ENCODE results near the gene L3MBTL2. TPM values are rescaled to one million over a fixed set of nuclear protein-coding genes. Genes with fewer than 3 reads are reported as not detected.

Gene L3MBTL2
- polyA plus RNA-seq: 5.7 and 6.4 TPM in 2 replicates

GRCh38 chr22:41204992-41205900 is at the start of gene L3MBTL2:
TSS of gene L3MBTL2 (plus strand) at chr22:41205312. CDS start at chr22:41205363, 51 bp downstream.

GRCh38 chr22:41240377-41241132 is 35.4 kb downstream of the L3MBTL2 start, which contains the start of gene CHADL:
TSS of gene CHADL (minus strand) at chr22:41240931. CDS start at chr22:41240881, 50 bp downstream.

Other genes starting within 250 kb of the L3MBTL2 start
- gene EP300, start 112.7 kb upstream of the L3MBTL2 start, polyA plus RNA-seq: 9.7 and 13.3 TPM in 2 replicates
- gene CHADL, start 35.6 kb downstream of the L3MBTL2 start, polyA plus RNA-seq: 0.28 and 0.65 TPM in 2 replicates
- gene RANGAP1, start 80.9 kb downstream of the L3MBTL2 start, polyA plus RNA-seq: 2.4 and 8.7 TPM in 2 replicates
- 0.20 and 0.35 TPM in 2 replicates for gene ZC3H7B, start 96.2 kb downstream of the L3MBTL2 start, polyA plus RNA-seq
- 1.9 and 3.8 TPM in 2 replicates for gene TEF, start 176.6 kb downstream of the L3MBTL2 start, polyA plus RNA-seq
- 2.6 and 3.0 TPM in 2 replicates for gene TOB2, start 241.5 kb downstream of the L3MBTL2 start, polyA plus RNA-seq

Data from Purkinje cell (primary cell).